ENCODE measurements around the gene LIG1. TPM values are rescaled to one million over a fixed set of nuclear protein-coding genes. Genes with fewer than 3 reads are reported as not detected.
A peak's percentile ranks its signal among the peaks of the same experiment; 100 is the strongest.

Gene LIG1
- total RNA-seq, 4 donors from 2014 or later: 2.7 to 12.6 (median 7.1) TPM

DNA sequence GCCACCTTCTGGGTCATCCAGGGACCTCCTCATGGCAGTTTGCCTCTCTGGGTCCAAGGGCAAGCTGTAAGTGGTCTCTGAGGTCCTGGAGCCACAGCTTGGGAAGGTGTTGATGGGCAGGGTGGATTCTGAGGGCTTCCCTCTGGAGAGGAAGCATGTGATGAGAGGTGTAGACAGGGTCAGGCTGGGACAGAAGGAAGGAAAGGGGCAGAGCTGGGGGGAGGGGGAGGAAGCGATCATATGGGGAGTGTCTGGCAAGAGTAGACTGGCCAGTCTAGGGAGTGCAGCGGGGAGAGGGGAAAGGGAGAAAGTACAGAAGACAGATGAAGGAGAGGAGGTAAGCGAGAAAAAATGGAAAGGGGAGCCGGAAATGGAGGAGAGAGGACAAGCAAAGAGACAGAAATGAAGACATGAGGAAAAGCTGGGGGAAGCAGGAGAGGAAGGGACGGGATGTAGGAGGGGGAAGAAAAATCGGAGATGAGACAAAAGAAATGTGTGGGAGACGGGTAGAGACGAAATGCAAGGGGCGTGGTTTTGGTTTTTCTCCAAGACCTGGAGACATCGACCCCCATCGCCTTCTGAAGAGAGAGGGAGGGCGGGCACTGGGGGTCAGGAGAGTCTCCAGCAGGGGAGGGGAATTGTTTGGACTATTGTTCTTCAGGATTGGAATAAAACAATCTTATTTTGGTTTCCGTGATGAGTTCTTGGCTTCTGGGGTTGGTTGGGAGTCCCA is 27.0 kb upstream of the LIG1 start:
- 17 to 31% methylated on average over 5 to 13 of the region's 13 CpGs for WGBS, 2 donors (ENCODE audit: low coverage in 1 of 2)
- peaks cover 0 to 14% (median 3%) of the 10 kb centered on the region in 3 donors for H3K4me1 ChIP-seq
- H3K27ac ChIP-seq: no peak overlapping the region
- TF ChIP-seq, protein P1, sequence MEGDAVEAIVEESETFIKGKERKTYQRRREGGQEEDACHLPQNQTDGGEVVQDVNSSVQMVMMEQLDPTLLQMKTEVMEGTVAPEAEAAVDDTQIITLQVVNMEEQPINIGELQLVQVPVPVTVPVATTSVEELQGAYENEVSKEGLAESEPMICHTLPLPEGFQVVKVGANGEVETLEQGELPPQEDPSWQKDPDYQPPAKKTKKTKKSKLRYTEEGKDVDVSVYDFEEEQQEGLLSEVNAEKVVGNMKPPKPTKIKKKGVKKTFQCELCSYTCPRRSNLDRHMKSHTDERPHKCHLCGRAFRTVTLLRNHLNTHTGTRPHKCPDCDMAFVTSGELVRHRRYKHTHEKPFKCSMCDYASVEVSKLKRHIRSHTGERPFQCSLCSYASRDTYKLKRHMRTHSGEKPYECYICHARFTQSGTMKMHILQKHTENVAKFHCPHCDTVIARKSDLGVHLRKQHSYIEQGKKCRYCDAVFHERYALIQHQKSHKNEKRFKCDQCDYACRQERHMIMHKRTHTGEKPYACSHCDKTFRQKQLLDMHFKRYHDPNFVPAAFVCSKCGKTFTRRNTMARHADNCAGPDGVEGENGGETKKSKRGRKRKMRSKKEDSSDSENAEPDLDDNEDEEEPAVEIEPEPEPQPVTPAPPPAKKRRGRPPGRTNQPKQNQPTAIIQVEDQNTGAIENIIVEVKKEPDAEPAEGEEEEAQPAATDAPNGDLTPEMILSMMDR (IDR thresholded peaks at IDR 0.05): no peak
- TF ChIP-seq EP300 (IDR thresholded peaks at IDR 0.05) (no peak), POLR2A (IDR thresholded peaks at IDR 0.05) (no peak), POLR2AphosphoS5 (IDR thresholded peaks at IDR 0.05) (no peak)
- ATAC-seq: no peak
- no peak overlapping the region for H3K4me3 ChIP-seq
- no peaks in the 10 kb centered on the region for H3K9me3 ChIP-seq
- H3K27me3 ChIP-seq: peaks cover 5% of the 10 kb centered on the region
- peaks cover 0 to 7% of the 10 kb centered on the region in 2 donors for H3K36me3 ChIP-seq

GRCh38 chr19:48196321-48196763 is 26.2 kb upstream of the LIG1 start:
- Histone ChIP-seq H3K36me3 (peaks cover 0 to 11% of the 10 kb centered on the region in 2 donors), H3K27ac (no peak overlapping the region), H3K9me3 (no peaks in the 10 kb centered on the region), H3K4me1 (peaks cover 0 to 14% (median 3%) of the 10 kb centered on the region in 3 donors), H3K27me3 (peaks cover 5% of the 10 kb centered on the region), H3K4me3 (no peak overlapping the region)
- ATAC-seq: no peak
- TF ChIP-seq POLR2AphosphoS5 (IDR thresholded peaks at IDR 0.05): no peak
- no peak for TF ChIP-seq EP300 (IDR thresholded peaks at IDR 0.05)
- no peak for TF ChIP-seq POLR2A (IDR thresholded peaks at IDR 0.05)
- TF ChIP-seq, protein P1 (IDR thresholded peaks at IDR 0.05): no peak
- WGBS, 2 donors (ENCODE audit: low coverage in 1 of 2): 51 to 72% methylated on average over 2 to 9 of the region's 23 CpGs

DNA sequence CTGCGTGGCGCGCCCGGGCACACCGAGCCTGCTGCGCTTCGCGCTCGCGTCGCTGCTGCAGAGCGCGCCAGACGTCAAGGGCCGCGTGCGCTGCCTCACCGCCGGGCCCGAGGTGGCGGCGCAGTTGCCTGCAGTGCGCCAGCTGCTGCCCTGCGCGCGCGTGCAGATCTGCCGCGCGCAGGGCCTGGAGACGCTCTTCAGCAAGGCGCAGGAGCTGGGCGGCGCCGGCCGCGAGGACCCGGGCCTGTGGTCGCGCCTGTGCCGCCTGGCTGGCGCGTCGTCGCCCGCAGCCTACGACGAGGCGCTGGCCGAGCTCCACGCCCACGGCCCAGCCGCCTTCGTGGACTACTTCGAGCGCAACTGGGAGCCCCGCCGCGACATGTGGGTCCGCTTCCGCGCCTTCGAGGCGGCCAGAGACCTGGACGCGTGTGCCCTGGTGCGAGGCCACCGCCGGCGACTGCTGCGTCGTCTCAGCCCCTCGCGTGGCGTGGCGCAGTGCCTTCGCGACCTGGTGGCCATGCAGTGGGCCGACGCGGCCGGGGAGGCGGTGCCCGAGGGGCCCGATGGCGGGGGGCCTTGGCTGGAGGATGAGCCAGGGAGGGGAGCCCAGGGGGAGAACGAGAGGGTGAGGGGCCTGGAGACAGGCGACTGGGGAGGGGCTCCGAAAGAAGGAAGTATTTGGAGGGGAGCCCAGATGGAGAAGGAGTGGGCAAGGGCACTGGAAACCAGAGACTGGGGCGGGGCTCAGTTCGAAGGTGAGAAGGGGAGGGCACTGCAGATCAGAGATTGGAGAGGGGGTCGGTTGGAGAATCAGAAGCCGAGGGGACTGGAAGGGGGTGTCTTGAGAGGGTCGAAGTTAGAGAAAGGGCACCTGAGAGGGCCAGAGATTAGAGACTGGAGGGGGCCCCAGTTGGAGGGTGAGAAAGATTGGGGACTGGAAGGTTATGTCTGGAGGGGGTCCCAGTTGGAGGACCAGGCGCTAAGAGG is 25.0 kb upstream of the LIG1 start:
- WGBS, 2 donors (ENCODE audit: low coverage in 1 of 2): 52 to 59% methylated on average over 2 to 9 of the region's 95 CpGs
- Histone ChIP-seq H3K4me3 (no peak overlapping the region), H3K9me3 (no peaks in the 10 kb centered on the region), H3K36me3 (peaks cover 0 to 16% of the 10 kb centered on the region in 2 donors), H3K27ac (no peak overlapping the region), H3K27me3 (peaks cover 5% of the 10 kb centered on the region), H3K4me1 (peaks cover 0 to 14% (median 3%) of the 10 kb centered on the region in 3 donors)
- TF ChIP-seq EP300 (IDR thresholded peaks at IDR 0.05) (no peak), POLR2A (IDR thresholded peaks at IDR 0.05) (no peak), POLR2AphosphoS5 (IDR thresholded peaks at IDR 0.05) (no peak)
- TF ChIP-seq, protein P1 (IDR thresholded peaks at IDR 0.05): no peak
- ATAC-seq: no peak

GRCh38 chr19:48194041-48194843 is 24.1 kb upstream of the LIG1 start:
- Histone ChIP-seq H3K4me3 (no peak overlapping the region), H3K27me3 (peaks cover 5% of the 10 kb centered on the region), H3K36me3 (peaks cover 0 to 25% of the 10 kb centered on the region in 2 donors), H3K9me3 (no peaks in the 10 kb centered on the region), H3K4me1 (peaks cover 0 to 14% (median 3%) of the 10 kb centered on the region in 3 donors), H3K27ac (no peak overlapping the region)
- WGBS, 2 donors (ENCODE audit: low coverage in 1 of 2): 9 to 46% methylated on average over 5 to 12 of the region's 36 CpGs
- TF ChIP-seq EP300 (IDR thresholded peaks at IDR 0.05) (no peak), POLR2AphosphoS5 (IDR thresholded peaks at IDR 0.05) (no peak), POLR2A (IDR thresholded peaks at IDR 0.05) (no peak)
- TF ChIP-seq, protein P1 (IDR thresholded peaks at IDR 0.05): peak in 3 of 4 experiments; percentile 26 to 54 (median 29)
- no peak for ATAC-seq
